ENCODE results near the gene ODAPH.

Gene ODAPH

DNA sequence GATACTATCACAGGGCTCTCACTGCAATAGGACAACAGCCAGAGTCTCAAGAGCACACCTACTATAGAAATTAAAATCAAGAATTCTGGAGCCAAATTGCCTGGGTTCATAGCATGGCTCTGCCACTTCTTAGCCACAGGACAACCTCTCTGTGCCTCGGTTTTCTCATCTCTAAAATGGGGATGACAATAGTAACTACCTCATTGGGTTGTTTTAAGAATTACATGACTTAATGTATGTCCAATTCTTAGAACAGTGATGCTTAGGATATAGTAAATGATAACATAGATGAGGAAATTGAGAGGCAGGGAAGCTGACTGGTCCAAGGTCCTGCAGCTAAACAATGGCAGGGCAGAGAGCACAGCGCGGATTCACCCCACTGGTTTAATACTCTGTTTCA is 11.0 kb upstream of the ODAPH start:
- no peak for DNase-seq

DNA sequence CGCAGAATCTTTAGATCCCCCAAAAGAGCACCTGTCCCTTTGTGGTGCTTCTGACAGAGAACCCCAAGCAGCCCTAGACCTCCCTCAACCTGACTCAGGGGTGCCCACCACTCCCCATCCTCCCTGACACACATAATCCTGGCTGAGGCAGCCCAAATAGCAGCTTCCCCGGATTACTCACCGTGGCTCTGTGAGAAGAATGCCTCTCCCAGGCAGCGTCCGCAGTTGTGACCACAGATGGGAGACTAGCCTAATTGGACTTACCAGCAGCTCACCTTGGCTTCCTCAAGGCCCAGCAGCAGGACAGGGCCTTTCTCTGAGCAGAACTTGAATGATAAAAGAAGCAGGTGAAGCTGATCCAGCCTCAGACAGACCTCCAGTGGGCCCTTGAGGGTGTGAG is 10.3 kb upstream of the ODAPH start:
- DNase-seq, result no peak

DNA sequence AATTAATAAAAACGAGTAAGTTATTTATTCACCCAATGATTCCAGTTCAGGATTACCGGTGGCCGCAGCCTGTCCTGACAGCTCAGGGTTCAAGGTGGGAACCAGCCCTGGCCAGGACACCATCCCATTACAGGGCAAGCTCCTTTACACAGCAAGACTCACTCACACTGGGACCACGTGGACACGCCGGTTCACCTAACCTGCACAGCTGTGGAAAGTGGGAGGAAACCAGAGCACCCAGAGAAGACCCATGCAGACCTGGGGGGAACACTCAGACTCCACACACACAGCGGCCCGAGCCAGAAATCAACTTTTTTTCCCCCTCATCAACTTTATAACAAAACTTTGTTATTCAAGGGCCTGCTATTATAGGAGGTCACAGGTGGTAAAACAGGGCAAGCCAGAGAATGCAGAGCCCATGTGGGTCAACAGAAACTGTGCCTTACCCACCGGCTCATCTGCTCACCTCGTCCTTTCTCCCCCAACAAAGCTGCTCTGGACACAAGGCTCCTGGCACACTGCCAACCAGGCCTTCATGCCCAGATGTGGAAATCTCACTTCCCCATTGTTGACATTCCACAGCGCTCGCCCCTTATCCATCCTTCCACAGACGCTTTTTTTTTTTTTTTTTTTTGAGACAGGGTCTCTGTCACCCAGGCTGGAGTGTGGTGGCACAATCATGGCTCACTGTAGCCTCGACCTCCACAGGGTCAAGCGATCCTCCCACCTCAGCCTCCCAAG is 8.0 kb upstream of the ODAPH start:
- DNase-seq, result no peak

DNA sequence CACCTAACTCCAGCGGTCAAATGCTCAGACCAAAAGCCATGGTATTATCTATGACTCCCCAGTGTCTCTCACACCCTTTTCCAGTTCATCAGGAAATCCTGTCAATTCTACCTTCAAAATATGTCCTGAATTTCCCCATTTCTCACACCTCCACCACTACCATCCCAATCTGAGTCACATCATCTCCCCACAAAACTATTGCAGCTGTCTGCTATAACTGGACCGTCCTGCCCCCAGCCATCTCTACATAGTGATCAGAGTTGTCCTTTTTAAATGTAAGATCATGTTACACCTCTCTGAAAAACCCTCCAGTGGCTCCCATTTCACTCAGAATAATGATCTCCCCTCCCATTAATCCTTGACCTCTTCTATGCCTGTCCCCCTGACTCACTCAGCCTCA is 6.8 kb upstream of the ODAPH start:
- no peak for DNase-seq

DNA sequence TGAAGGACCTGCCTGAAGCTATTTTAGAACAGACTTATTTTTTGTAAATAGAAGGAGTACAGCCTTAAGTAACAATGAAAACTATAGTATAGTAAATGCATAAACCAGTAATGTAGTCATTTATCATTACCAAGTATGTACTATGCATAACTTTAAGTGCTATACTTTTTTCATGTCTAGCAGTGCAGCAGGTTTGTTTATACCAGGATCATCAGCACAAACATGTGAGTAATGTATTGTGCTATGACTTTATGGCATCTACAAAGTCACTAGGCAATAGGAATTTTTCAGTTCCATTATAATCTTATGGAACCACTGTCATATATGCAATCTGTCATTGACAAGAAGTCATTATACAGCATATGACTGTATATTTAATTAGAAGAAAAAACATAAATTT is 3.4 kb upstream of the ODAPH start:
- DNase-seq, result no peak

DNA sequence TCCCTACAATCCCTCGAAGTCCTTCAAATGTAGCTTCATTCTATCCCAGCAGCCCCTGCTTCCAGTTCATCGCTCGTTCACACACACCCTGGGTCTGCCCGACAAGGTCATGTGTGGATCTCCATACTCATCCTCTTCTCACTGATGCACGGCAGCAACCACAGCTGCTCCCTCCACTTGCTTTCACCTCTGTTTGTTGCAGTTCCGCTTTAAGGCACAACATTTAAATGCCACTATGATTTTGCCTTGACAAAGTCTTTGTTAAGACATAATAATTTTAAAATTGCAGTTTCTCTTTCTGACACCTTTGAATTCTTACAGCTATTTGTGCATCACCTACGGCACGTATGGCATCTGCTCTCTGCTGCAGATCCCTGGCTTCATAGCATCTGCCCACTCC is 1.8 kb downstream of the ODAPH start:
- DNase-seq, result no peak

DNA sequence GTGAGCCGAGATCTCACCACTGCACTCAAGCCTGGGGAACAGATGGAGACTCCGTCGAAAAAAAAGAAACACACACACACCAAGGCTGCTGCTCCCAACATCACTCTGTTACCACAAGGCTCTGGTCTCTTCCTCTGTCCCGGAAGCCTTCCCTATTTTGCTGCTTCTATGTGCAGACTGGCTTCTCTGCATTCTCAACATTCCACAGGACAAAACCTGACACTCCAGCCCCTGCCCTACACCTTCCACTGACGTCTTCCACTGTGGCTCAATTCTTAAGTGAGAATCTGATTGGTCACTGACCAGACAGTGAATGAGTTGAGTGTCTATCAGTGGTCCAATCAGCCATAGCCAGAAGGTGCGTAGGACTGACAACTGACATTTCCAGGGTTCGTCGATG is 5.9 kb downstream of the ODAPH start:
- DNase-seq, result no peak

DNA sequence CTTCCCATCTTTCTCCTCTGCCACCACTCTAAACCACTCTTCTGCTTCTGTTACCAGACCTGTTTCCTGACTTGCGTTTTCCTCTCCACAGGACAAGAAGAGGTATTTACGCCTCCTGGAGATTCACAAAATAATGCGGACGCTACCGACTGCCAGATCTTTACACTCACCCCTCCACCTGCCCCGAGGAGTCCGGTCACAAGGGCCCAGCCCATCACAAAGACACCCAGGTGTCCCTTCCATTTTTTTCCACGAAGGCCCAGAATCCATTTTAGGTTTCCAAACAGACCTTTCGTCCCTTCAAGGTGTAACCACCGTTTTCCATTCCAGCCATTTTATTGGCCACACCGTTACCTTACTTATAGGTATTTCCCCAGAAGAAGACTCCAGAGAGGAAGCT is 8.2 kb downstream of the ODAPH start:
- DNase-seq, result no peak

DNA sequence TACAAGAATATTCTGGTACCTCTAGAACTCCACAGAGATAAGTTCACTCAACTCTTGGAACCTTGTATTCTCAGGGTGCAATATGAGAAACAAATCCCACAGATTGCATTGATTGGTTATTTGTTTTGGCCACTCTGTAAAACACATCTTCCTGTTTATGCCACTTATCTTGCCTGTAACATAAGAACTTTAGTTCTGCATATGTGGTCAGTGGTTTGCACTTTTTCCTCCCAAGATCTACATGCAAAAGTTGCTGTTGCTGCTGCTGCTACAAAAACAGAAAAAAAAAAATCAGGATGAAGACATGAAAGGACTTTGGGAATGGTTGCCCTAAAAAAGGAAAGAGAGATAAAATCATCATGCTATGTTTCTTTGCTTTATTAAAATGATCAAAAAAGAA is 9.6 kb downstream of the ODAPH start:
- DNase-seq, result no peak

DNA sequence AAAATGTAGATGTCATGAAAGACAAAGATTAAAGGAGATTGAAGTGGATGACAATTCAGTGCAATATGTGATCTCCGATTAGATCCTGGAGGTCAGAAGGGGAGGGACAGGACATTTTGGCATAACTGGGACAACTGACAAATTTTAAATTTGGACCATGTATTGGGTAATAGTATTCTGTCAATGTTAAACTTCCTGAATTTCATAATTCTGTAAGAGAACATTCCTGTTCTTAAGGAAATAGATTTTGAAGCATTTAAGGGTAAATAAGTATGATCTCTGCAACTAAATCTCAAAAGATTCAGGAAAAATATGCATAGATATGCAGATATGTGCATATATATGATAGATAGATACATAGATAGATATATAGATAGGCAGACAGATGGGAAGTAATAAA is 11.0 kb downstream of the ODAPH start:
- no peak for DNase-seq

DNA sequence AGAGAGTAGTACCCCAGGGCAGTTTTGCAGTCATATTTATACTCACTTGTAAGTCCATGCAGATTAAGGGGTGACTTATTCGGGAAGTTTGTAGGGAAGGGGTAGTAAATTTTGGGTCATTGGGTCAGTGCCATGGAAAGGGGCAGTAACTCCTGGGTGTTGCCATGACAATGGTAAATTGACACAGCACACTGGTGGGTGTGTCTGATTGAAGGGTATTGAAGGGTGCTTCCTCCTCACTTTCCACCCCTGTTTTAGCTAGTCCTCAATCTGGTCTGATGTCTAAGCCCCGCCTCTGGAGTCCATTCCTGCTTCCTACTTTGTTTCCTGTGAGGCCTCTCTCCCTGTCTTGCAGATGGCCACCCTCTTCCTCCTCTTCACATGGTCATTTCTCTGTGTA is 11.9 kb downstream of the ODAPH start:
- DNase-seq, result no peak

DNA sequence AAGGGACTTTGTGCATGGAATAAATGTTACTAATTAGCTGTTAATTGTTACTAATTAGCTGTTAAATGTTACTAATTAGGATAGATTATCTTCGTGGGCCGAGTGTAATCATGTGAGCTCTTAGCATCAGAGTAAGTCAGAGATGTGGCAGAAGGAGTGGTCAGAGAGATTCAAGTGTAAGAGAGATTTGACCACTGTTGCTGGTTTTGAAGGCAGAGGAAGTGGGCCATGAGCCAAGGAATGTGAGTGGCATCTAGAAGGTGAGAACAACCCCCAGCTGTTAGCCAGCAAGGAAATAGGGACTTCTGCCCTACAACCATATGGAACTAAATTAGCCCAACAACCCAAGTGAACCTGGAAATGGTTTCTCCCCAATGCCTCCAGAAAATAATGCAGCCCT is 28.2 kb downstream of the ODAPH start:
- DNase-seq, result no peak

DNA sequence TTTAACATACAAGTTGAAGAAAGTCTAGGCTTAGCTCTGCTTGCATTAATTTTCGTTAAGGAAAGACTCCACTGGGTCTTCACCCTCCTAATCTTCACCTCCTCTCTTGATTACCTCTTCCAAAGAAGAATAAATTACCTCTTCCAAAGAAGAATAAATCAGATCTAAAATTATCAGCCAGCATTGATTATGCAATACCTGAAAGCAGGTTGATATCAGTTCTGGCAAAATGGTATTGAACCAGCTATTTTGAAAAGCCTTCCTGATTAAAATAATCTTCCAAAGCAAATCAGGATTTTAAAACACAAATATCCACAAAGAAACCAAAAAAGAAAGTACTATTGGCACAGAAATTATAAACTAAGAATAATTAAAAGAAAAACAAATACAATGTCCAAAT is 37.5 kb downstream of the ODAPH start:
- no peak for DNase-seq

DNA sequence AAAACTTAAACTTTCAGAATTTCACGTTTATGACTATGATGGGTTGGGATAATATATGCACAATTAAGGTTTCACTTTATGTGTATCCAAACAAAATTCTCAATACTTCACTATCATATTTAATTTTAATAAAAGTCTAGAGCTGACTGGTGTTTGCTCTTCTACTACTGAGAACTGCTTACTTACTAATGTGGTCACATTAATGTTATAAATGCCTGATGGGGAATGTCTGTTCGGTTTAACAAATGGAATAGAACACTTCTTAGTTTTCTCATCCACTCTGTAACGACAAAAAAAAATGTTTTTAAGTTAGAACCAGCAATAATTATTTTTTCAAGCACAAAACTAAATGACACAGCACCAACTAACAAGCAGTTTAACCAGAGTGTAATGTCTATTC is 40.2 kb downstream of the ODAPH start:
- DNase-seq, result no peak

DNA sequence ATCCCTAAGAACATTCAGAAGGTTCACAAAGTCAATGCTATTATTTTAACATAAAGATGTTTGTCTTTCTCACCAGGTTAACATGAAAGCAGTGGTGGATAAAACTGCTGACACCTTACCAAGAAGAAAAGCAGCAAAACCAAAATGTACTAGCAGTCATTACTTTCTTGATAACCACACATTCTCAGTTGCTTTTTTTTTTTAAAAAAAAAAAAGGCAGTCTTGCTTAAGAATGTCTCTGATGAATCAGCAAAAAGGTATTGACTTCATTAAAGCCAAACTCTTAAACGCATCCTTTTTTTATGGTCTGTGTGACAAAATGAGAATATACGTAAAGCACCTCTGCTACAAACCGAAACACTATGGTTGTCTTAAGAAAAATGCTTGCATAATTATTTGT is 42.5 kb downstream of the ODAPH start:
- no peak for DNase-seq

DNA sequence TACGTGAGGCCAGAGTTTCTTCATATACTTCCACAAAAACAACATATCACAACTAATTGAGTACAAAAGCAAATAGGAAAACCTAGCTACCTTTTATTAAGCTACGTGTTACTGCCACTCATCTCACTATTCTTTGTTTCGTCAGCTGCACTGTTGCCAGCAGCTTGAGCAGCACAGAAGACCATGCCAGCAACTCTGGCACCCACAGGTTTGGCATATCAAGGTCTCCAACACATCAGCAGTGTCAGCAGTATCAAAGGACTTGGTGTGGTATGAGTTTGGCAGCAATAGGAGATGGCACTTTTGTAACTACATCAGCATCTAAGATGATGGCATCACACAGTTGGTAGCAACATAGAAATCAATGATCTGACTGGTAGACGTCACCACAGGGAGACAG is 43.8 kb downstream of the ODAPH start:
- DNase-seq, result no peak

DNA sequence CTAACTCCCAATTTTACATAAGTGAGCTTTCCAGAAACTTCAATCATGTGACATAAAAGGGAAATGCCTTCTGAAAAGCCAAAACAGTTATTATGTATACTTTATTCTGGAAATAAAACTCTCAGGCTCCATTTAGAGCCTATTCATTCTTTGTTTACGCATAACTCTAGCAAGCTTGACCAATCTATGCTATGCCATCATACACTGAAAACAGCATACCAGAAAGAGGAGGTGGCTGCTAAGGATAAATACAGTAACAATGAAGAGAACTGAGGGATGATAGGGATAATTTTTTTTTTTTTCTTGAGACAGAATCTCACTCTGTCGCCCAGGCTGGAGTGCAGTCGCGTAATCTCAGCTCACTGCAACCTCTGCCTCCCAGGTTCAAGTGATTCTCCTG is 50.1 kb downstream of the ODAPH start:
- DNase-seq, result no peak

DNA sequence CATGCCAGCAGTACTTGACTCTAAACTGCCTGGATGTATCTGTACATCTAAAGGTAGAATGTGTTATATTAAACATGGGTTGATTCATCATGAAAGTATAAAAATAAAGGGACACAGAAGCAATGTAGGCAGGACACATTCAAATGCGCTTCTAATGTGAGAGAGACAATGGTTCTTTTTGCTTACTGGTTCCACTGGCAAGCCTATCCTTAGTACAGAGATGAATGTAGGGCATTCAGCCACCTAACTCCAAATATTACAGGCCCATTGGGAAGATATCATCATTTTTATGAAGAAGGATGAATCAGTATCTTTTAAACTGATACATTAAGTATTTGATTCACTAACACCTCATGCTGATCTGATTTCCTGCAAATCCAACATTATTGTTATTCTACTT is 56.4 kb downstream of the ODAPH start:
- DNase-seq, result no peak

All from right kidney (tissue), 1 donor.